Measurements from ENCODE around the gene HCN4.

DNA sequence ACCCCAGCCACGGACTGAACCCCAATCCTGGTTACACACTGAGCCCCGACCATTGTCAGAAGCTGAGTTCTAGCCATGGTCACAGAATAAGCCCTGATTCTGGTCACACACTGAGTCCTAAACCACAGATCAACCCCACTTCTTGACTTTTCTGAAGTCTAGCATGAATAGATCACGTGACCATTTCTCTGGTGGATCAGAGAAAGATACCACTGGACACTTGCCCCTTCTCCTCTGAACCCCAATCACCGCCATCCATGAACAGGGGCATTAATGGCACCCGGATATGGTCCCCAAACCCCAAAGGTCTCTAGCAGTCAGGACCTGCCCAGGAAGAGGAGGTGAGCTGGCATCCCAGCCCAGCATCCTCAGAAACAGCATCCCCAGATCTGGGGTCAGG is 9.1 kb downstream of the HCN4 start:
- TF ChIP-seq POLR2A (IDR thresholded peaks at IDR 0.05), result no peak
- TF ChIP-seq, protein P1, sequence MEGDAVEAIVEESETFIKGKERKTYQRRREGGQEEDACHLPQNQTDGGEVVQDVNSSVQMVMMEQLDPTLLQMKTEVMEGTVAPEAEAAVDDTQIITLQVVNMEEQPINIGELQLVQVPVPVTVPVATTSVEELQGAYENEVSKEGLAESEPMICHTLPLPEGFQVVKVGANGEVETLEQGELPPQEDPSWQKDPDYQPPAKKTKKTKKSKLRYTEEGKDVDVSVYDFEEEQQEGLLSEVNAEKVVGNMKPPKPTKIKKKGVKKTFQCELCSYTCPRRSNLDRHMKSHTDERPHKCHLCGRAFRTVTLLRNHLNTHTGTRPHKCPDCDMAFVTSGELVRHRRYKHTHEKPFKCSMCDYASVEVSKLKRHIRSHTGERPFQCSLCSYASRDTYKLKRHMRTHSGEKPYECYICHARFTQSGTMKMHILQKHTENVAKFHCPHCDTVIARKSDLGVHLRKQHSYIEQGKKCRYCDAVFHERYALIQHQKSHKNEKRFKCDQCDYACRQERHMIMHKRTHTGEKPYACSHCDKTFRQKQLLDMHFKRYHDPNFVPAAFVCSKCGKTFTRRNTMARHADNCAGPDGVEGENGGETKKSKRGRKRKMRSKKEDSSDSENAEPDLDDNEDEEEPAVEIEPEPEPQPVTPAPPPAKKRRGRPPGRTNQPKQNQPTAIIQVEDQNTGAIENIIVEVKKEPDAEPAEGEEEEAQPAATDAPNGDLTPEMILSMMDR (IDR thresholded peaks at IDR 0.05), result no peak
